Measurements from ENCODE around the gene KRTAP1-5.
"Not testable (repeated sequence)": the region's sequence is repeated elsewhere in the genome, so short reads cannot be mapped to it uniquely, and the experiment has no call there.

The KRTAP1-5 gene

DNA sequence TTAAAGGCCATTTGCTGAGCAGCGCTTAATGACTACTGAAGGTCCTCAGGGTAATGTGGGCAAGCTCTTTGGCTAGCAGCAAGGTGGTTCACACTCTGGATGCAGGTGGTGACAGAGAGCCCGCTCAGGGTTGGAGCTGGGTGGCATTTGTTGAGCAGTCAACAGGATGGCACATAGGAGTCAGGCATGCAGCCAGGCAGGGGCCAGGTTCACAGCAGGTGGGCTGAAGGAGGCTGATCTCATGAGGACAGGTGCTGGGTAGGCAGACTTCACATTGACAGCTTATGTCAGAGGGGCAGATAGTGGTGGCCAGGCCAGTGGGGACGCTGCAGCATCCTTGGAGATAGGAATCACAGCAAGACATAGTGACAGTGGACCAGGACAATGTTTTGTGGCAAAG lies 22.6 kb downstream of the KRTAP1-5 start:
- DNase-seq (ENCODE audit: low read depth): no peak

GRCh38 chr17:41003926-41004325 lies 23.1 kb downstream of the KRTAP1-5 start:
- DNase-seq (ENCODE audit: low read depth): no peak

- no peak for DNase-seq (ENCODE audit: low read depth)
Observed at GRCh38 chr17:41002814-41003213, 24.2 kb downstream of the KRTAP1-5 start.

DNA sequence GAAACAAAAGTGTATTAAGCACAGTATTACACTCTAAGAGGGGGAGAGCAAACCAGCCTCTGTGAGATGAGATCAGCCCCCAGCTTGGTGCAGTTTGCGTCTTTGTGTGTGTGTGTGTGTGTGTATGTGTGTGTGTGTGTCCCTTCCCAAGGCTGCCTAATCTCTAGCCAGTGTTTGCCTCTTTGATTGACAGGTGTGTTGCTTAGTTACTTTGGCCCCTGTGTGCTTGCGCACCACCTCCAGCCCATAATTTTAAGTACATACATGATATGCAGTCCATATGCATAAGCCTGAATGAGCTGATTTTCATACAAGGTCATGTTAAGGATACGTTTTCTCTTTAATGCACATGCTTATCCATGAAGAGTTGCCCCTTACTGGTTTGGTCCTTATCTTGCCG lies 25.2 kb downstream of the KRTAP1-5 start:
- no peak for DNase-seq (ENCODE audit: low read depth)

DNA sequence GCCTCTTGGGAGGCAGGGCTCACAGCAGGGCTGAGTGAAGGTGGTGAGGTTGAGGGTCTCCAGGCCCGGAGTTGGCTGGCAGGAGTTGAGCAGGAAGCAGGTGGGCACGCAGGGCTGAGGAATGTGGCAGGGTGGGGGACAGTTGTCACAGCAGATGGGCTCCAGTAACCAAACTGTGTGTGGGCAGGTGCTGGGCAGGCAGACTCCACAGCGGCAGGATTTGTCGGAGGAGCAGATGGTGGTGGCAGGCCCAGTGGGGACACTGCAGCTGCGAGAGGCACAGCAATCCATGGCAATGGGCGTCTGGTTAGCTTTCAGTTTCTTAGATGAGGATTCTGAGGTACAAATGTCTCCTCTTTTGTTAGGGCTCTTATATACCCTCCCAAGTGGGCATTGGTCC lies 27.4 kb downstream of the KRTAP1-5 start, which contains the start of gene KRTAP3-2:
Gene KRTAP3-2 (minus strand): TSS at position 344 of the 400 bp plus-strand sequence. CDS start 53 bp downstream, at position 291.
- DNase-seq (ENCODE audit: low read depth): not testable (repeated sequence)

- no peak for DNase-seq (ENCODE audit: low read depth)
Observed at GRCh38 chr17:40997361-40997760, 29.6 kb downstream of the KRTAP1-5 start.

GRCh38 chr17:40996829-40997228 lies 30.2 kb downstream of the KRTAP1-5 start:
- DNase-seq (ENCODE audit: low read depth): no peak

- DNase-seq (ENCODE audit: low read depth): no peak
Observed at GRCh38 chr17:40995116-40995515, 31.9 kb downstream of the KRTAP1-5 start.

DNA sequence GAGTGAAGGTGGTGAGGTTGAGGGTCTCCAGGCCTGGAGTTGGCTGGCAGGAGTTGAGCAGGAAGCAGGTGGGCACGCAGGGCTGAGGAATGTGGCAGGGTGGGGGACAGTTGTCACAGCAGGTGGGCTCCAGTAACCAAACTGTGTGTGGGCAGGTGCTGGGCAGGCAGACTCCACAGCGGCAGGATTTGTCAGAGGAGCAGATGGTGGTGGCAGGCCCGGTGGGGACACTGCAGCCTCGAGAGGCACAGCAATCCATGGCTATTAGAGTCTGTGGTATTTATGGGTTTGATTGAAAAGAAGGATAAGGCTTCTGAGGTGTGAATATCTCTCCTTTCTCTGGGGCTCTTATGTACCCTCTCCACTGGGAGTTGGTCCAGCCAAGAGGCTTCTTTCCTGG lies 33.2 kb downstream of the KRTAP1-5 start, which contains the start of gene KRTAP3-3:
Gene KRTAP3-3 (minus strand): TSS at position 326 of the 400 bp plus-strand sequence. CDS start 67 bp downstream, at position 259.
- DNase-seq (ENCODE audit: low read depth): no peak

DNA sequence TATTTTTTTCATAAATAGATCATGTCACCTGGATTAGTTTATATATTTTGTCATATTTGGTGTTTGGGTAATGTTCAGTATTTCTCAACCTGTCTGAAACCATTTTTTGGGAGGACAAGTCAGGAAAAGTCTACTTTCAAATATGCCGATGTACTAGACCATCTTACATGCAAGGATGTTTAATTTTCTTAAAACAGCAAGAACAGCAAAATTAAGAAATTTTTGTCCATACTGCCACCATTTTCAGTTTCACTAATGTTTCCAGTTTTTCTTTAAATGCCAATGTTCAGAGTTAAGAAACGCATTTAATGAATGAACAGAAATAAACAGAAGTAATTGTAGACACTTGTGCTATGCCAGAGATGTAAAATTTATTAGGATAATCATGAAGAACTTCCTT lies 33.9 kb downstream of the KRTAP1-5 start:
- no peak for DNase-seq (ENCODE audit: low read depth)

GRCh38 chr17:40992666-40993065 lies 34.3 kb downstream of the KRTAP1-5 start:
- no peak for DNase-seq (ENCODE audit: low read depth)

DNA sequence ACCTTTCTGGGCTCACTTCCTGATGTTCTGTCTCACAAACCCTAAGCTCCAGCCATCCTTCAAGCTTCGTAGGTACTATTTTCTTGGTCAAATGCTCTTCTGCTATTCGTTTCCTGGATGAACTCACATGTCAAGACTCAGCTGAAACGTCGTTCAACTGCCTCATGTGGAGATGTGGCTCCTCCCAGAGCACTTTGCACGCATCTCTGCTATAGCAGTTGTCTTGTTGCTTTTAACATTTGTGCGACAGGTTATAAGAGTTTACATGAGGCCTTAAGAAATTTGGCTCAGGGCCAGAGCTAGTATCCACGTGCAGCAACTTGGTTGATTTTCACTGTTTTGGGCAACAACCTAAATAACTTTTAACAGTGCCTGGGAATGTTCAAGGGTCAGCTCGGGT lies 40.1 kb downstream of the KRTAP1-5 start:
- no peak for DNase-seq (ENCODE audit: low read depth)

- DNase-seq (ENCODE audit: low read depth): no peak
Observed at GRCh38 chr17:40984226-40984625, 42.8 kb downstream of the KRTAP1-5 start, which contains the start of gene KRT40. Gene KRT40, minus strand, starts transcription at chr17:40984326. Its CDS starts 53 bp downstream, at chr17:40984273.

DNA sequence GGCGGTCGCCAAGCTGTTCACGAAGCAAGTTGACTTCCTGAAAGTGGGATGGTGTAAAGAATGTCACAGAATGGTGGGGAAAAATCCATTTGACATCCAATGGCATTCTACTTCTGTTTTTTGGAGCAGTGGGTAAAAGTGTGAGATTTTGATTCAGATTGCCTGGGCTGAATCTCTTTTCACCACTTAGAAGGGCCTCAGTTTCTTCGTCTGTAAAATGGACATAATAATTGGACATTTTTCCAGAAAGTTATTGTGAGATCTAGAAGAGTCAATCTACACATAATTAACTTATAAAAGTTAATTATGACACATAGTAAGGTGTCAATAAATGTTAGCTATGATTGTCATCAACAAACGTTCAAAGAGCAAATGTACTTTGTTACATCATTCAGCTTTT lies 45.9 kb downstream of the KRTAP1-5 start:
- DNase-seq (ENCODE audit: low read depth): no peak

- no peak for DNase-seq (ENCODE audit: low read depth)
Observed at GRCh38 chr17:40980596-40980995, 46.4 kb downstream of the KRTAP1-5 start.

DNA sequence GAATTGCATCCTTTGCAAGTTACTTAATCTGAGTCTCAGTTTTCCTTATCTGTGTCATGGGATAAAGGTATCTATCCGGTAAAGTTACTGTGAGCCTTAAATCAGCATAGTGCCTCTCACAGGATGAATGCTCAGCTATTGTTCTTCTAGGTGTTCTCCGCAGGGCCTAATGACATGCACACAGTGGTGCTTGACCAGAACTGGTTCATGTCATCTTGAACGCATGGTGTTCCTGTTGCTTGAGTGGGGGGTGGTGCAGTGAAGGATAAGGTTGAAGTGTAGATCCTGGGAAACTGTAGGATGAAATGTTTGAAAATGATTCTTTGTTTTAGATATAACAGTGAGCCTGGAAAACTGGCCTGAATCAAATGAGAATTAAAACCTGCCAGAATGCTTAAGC lies 46.9 kb downstream of the KRTAP1-5 start:
- no peak for DNase-seq (ENCODE audit: low read depth)

- no peak for DNase-seq (ENCODE audit: low read depth)
Observed at GRCh38 chr17:40978575-40979151, 48.3 kb downstream of the KRTAP1-5 start.
